Retinal pigment epithelial cell (primary cell): ENCODE measurements around the gene KCNK5.

Experiments used
- DNase-seq: peaks from one replicate; pipeline ENCODE4 v3.0.0-alpha.2; 2010; ENCODE audit warnings: low read depth
- H3K4me3 ChIP-seq: 2 replicates; pipeline ENCODE4 v1.5.1; 2011; ENCODE audit warnings: mild to moderate bottlenecking, low read length, control low read depth, moderate library complexity
- TF ChIP-seq, protein P1 (sequence below): conservative IDR thresholded peaks from 2 replicates; pipeline ENCODE4 v1.5.1; 2011; ENCODE audit warnings: low read depth, low read length, control low read depth, inconsistent platforms

KCNK5 gene

GRCh38 chr6:39240155-39240757 is 11.0 kb upstream of the KCNK5 start:
- no peak overlapping the region for H3K4me3 ChIP-seq
- DNase-seq, result no peak
- TF ChIP-seq, protein P1, sequence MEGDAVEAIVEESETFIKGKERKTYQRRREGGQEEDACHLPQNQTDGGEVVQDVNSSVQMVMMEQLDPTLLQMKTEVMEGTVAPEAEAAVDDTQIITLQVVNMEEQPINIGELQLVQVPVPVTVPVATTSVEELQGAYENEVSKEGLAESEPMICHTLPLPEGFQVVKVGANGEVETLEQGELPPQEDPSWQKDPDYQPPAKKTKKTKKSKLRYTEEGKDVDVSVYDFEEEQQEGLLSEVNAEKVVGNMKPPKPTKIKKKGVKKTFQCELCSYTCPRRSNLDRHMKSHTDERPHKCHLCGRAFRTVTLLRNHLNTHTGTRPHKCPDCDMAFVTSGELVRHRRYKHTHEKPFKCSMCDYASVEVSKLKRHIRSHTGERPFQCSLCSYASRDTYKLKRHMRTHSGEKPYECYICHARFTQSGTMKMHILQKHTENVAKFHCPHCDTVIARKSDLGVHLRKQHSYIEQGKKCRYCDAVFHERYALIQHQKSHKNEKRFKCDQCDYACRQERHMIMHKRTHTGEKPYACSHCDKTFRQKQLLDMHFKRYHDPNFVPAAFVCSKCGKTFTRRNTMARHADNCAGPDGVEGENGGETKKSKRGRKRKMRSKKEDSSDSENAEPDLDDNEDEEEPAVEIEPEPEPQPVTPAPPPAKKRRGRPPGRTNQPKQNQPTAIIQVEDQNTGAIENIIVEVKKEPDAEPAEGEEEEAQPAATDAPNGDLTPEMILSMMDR, result no peak

DNA sequence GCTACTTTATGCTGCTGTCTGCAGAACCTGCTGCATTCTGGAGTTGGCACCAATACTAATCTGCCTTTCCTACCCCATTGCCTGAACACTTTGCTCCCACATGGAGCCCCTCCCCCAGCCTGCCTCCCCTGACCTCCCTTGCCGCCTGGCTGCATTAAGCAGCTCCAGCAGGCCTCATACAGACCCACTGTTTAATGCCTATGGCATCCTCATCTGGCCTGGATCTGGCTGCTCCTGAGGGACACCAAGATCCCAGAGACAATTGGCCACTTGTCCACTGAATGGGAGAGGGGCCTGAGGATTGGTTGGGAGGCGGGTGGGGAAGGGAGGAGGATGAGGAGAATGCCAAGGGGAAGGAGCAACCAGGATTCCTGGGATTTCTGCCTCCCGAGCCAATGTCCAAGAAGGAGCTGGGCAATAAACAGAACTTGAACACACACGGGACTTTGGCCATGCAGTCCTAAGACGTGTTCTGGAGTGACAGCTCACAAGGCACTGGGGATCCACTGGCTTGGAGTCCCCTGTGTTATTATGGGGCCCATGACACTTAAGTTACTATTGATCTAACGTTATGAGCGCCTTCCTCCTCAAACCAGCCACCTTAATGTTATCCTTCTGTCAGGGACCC is 10.4 kb upstream of the KCNK5 start:
- no peak for DNase-seq
- TF ChIP-seq, protein P1, result no peak
- no peak overlapping the region for H3K4me3 ChIP-seq

- TF ChIP-seq, protein P1, result no peak
- no peak for DNase-seq
- no peak overlapping the region for H3K4me3 ChIP-seq
Measured at GRCh38 chr6:39236742-39237141, 7.5 kb upstream of the KCNK5 start.

DNA sequence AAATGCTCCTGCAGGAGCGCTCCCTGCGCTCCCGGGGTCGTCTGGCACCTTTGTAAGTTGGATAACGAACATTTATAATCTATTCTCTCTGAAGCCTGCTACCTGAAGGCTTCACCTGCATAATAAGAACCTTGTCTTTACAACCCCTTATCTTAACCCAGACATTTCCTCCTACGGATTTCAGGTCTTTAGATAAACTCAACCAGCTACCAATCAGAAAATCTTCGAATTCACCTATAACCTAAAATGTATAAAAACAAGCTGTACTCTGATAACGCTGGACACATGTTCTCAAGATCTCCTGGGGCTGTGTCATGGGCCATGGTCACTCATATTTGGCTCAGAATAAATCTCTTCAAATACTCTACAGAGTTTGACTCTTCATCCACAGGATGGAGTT is 4.1 kb upstream of the KCNK5 start:
- H3K4me3 ChIP-seq, result no peak overlapping the region
- TF ChIP-seq, protein P1, result no peak
- no peak for DNase-seq

- H3K4me3 ChIP-seq, result no peak overlapping the region
- TF ChIP-seq, protein P1, result no peak
- DNase-seq, result no peak
Measured at GRCh38 chr6:39231521-39232243, 2.4 kb upstream of the KCNK5 start.

DNA sequence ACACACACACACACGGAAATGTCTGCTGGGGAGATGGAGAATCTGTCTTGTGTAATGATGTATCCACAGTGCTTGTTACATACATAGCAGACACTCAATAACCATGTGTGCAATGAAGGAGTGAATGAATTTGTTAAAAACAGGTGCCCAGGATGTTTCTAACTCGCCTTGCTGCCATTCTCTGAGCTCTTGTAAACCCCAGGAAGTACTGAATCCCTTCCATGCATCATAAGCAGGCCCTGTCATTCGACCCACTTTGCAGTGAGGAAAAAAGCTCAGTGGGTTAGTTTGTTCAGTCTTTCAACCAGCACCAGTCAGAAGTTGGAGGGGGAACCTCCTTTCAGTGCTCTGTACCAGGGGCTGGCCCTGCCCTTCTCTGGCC is 1.4 kb upstream of the KCNK5 start:
- TF ChIP-seq, protein P1, result no peak
- no peak overlapping the region for H3K4me3 ChIP-seq

More for the DNA sequence above, 1.4 kb upstream of the KCNK5 start:
- no peak for DNase-seq
